ENCODE data around the gene OTUD1. TPM values are rescaled to one million over a fixed set of nuclear protein-coding genes. Genes with fewer than 3 reads are reported as not detected.

OTUD1 gene
- polyA plus RNA-seq, 1 donor (not counting 4 experiments of a cell fraction or from before 2014, with no cell fraction given): 4.7 TPM

DNA sequence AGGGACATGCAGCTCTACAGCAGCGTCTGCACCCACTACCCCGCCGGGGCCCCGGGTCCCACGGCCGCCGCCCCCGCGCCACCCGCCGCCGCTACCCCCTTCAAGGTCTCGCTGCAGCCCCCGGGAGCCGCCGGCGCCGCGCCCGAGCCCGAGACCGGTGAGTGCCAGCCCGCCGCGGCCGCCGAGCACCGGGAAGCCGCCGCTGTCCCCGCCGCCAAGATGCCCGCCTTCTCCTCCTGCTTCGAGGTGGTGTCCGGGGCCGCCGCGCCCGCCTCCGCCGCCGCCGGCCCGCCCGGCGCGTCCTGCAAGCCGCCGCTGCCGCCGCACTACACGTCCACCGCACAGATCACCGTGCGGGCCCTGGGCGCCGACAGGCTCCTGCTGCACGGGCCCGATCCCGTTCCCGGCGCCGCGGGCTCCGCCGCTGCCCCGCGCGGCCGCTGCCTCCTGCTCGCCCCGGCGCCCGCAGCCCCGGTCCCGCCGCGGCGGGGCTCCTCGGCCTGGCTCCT is 631 bp downstream of the OTUD1 start:
- no peaks in the 10 kb centered on the region for H3K9me3 ChIP-seq (ENCODE audit: control insufficient read depth, low read depth, low read length)
- H2AFZ ChIP-seq (ENCODE audit: control insufficient read depth, low read length): no peak overlapping the region
- H3K4me2 ChIP-seq (ENCODE audit: control insufficient read depth, extremely low read depth, insufficient read depth, low read depth, low read length): peak overlapping the region; percentile 30
- TF ChIP-seq, protein P1, sequence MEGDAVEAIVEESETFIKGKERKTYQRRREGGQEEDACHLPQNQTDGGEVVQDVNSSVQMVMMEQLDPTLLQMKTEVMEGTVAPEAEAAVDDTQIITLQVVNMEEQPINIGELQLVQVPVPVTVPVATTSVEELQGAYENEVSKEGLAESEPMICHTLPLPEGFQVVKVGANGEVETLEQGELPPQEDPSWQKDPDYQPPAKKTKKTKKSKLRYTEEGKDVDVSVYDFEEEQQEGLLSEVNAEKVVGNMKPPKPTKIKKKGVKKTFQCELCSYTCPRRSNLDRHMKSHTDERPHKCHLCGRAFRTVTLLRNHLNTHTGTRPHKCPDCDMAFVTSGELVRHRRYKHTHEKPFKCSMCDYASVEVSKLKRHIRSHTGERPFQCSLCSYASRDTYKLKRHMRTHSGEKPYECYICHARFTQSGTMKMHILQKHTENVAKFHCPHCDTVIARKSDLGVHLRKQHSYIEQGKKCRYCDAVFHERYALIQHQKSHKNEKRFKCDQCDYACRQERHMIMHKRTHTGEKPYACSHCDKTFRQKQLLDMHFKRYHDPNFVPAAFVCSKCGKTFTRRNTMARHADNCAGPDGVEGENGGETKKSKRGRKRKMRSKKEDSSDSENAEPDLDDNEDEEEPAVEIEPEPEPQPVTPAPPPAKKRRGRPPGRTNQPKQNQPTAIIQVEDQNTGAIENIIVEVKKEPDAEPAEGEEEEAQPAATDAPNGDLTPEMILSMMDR (optimal IDR thresholded peaks at IDR 0.05 in 1 of 3, IDR thresholded peaks at IDR 0.05 in 1 of 3, conservative IDR thresholded peaks at IDR 0.05 in 1 of 3; ENCODE audit: extremely low read depth in 1 of 3, insufficient read depth in 2 of 3, low read length in 3 of 3): no peak
- no peak for TF ChIP-seq EZH2 (IDR thresholded peaks at IDR 0.05; ENCODE audit: low read length)
- peaks cover 22% of the 10 kb centered on the region for H3K79me2 ChIP-seq (ENCODE audit: control insufficient read depth, insufficient read depth, low read length)
- dilution Hi-C loops (cut with MboI; ENCODE audit: extremely low pct_ligation_motif_present, low sequenced_read_pairs): no loop called here
- peaks cover 30% of the 10 kb centered on the region for H3K4me1 ChIP-seq (ENCODE audit: control insufficient read depth, extremely low read depth, insufficient read depth, low read length)
- no peaks in the 10 kb centered on the region for H4K20me1 ChIP-seq (ENCODE audit: control insufficient read depth, extremely low read depth, insufficient read depth, low read length)
- DNase-seq (ENCODE audit: low read depth, low spot score): no peak
- H3K27ac ChIP-seq (ENCODE audit: control insufficient read depth, insufficient read depth, low read length): peak overlapping the region; percentile 52
- peak overlapping the region; percentile 84 for H3K9ac ChIP-seq (ENCODE audit: control insufficient read depth, extremely low read depth, insufficient read depth, low read length)
- H3K4me3 ChIP-seq (ENCODE audit: control insufficient read depth in 2 of 3, extremely low read depth in 1 of 3, insufficient read depth in 2 of 3, low read depth in 1 of 3, low read length in 3 of 3): peak overlapping the region; percentile 60 to 91 (median 78)
- H3K9me1 ChIP-seq (ENCODE audit: control insufficient read depth, extremely low read depth, insufficient read depth, low read length): peaks cover 3% of the 10 kb centered on the region
- H3K36me3 ChIP-seq (ENCODE audit: control insufficient read depth in 2 of 2, extremely low read depth in 1 of 2, insufficient read depth in 2 of 2, low read length in 2 of 2): no peaks in the 10 kb centered on the region
- no peak for FAIRE-seq
- H3K27me3 ChIP-seq (ENCODE audit: control insufficient read depth, extremely low read depth, insufficient read depth, low read length): no peaks in the 10 kb centered on the region

- H3K9me3 ChIP-seq (ENCODE audit: control insufficient read depth, low read depth, low read length): no peaks in the 10 kb centered on the region
- TF ChIP-seq EZH2 (IDR thresholded peaks at IDR 0.05; ENCODE audit: low read length): no peak
- TF ChIP-seq, protein P1 (optimal IDR thresholded peaks at IDR 0.05 in 1 of 3, IDR thresholded peaks at IDR 0.05 in 1 of 3, conservative IDR thresholded peaks at IDR 0.05 in 1 of 3; ENCODE audit: extremely low read depth in 1 of 3, insufficient read depth in 2 of 3, low read length in 3 of 3): no peak
- no peaks in the 10 kb centered on the region for H3K27me3 ChIP-seq (ENCODE audit: control insufficient read depth, extremely low read depth, insufficient read depth, low read length)
- dilution Hi-C loops (cut with MboI; ENCODE audit: extremely low pct_ligation_motif_present, low sequenced_read_pairs): no loop called here
- DNase-seq (ENCODE audit: low read depth, low spot score): no peak
- peaks cover 30% of the 10 kb centered on the region for H3K4me1 ChIP-seq (ENCODE audit: control insufficient read depth, extremely low read depth, insufficient read depth, low read length)
- peak overlapping the region; percentile 84 for H3K9ac ChIP-seq (ENCODE audit: control insufficient read depth, extremely low read depth, insufficient read depth, low read length)
- peak; percentile 83 for FAIRE-seq
- peak overlapping the region; percentile 84 for H3K27ac ChIP-seq (ENCODE audit: control insufficient read depth, insufficient read depth, low read length)
- H3K9me1 ChIP-seq (ENCODE audit: control insufficient read depth, extremely low read depth, insufficient read depth, low read length): peaks cover 3% of the 10 kb centered on the region
- H2AFZ ChIP-seq (ENCODE audit: control insufficient read depth, low read length): peak overlapping the region; percentile 89
- H3K79me2 ChIP-seq (ENCODE audit: control insufficient read depth, insufficient read depth, low read length): peaks cover 22% of the 10 kb centered on the region
- no peaks in the 10 kb centered on the region for H3K36me3 ChIP-seq (ENCODE audit: control insufficient read depth in 2 of 2, extremely low read depth in 1 of 2, insufficient read depth in 2 of 2, low read length in 2 of 2)
- H4K20me1 ChIP-seq (ENCODE audit: control insufficient read depth, extremely low read depth, insufficient read depth, low read length): no peaks in the 10 kb centered on the region
- peak overlapping the region; percentile 60 to 91 (median 78) for H3K4me3 ChIP-seq (ENCODE audit: control insufficient read depth in 2 of 3, extremely low read depth in 1 of 3, insufficient read depth in 2 of 3, low read depth in 1 of 3, low read length in 3 of 3)
- peak overlapping the region; percentile 94 for H3K4me2 ChIP-seq (ENCODE audit: control insufficient read depth, extremely low read depth, insufficient read depth, low read depth, low read length)
Measured at GRCh38 chr10:23439961-23440889, 1.4 kb downstream of the OTUD1 start.
